Body of pancreas (tissue), 4 donors: Measurements from ENCODE around the gene RUNX3. TPM values are rescaled to one million over a fixed set of nuclear protein-coding genes. Genes with fewer than 3 reads are reported as not detected.

Source experiments
- ATAC-seq: fragments of 150-250 bp; one replicate; pipeline ENCODE4 v1.9.1; 2016
- DNase-seq, 4 donors: peaks; one replicate each; pipeline ENCODE4 v3.0.0-alpha.2; 2019
- H3K27ac ChIP-seq, 4 donors: fragments of 200-600 bp; sonication (generic); 1 replicate in 3 of 4; 2 replicates in 1 of 4; pipeline versions ENCODE4 v1.5.1 to v1.6.1; 2016 to 2019; ENCODE audit warnings: mild to moderate bottlenecking in 1 of 4, mixed read lengths in 1 of 4, moderate library complexity in 1 of 4
- H3K27me3 ChIP-seq, 2 donors: fragments of 200-600 bp; sonication (generic); one replicate each; pipeline ENCODE4 v1.6.0; 2016; ENCODE audit warnings: mild to moderate bottlenecking in 1 of 2
- H3K36me3 ChIP-seq, 2 donors: fragments of 200-600 bp; sonication (generic); replicated peaks in 1 of 2; 2 replicates each; pipeline ENCODE4 v1.5.1; 2016; ENCODE audit warnings: low read depth in 2 of 2; ENCODE audit not compliant: insufficient read depth in 1 of 2
- H3K4me1 ChIP-seq: fragments of 200-600 bp; sonication (generic); one replicate; pipeline ENCODE4 v1.6.0; 2016
- H3K4me3 ChIP-seq, 2 donors: fragments of 200-600 bp; sonication (generic); 1 replicate in 1 of 2; 2 replicates in 1 of 2; pipeline ENCODE4 v1.5.1; 2016 to 2019
- H3K9me3 ChIP-seq, 3 donors: fragments of 200-600 bp; sonication (generic); 1 replicate in 2 of 3; 2 replicates in 1 of 3; pipeline ENCODE4 v1.5.1; 2016
- CTCF ChIP-seq, 7 experiments: fragments of 450-650 bp in 4 of 7; fragments of 200-600 bp in 3 of 7; sonication (generic) in 3 of 7; IDR thresholded peaks; one replicate each; pipeline ENCODE4 v1.5.1; 2016 to 2019; ENCODE audit warnings: antibody characterized with exemption in 7 of 7
- POLR2A ChIP-seq, 3 donors: fragments of 450-650 bp; IDR thresholded peaks; one replicate each; pipeline ENCODE4 v1.6.1; 2016; ENCODE audit warnings: antibody characterized with exemption in 3 of 3, mild to moderate bottlenecking in 2 of 3
- WGBS, 2 donors: methylation state at CpG; one replicate each; pipeline ENCODE4 v1.1.5; 2017; 5-methylcytosine and 5-hydroxymethylcytosine counted together
- intact Hi-C: fragments of 100-400 bp; cut with DNase I; formaldehyde crosslinking; loops from one replicate; pipeline ENCODE4 v1.15.1; 2023
- total RNA-seq, 2 donors: library from RNA; depleted of rRNA; stranded (reverse); fragments of >200 nt; gene quantifications; one replicate each; pipeline ENCODE4 v1.1.0, GENCODE V29; 2016

RUNX3 gene
- total RNA-seq, 2 donors from 2014 or later, result 0.26 TPM; not detected in 1

GRCh38 chr1:24871306-24871901 lies 58.7 kb downstream of the RUNX3 start:
- Histone ChIP-seq H3K27me3 (peaks cover 0 to 6% of the 10 kb centered on the region in 2 donors), H3K27ac (no peak overlapping the region), H3K36me3 (no peaks in the 10 kb centered on the region), H3K4me3 (no peak overlapping the region), H3K9me3 (no peaks in the 10 kb centered on the region), H3K4me1 (no peaks in the 10 kb centered on the region)
- no peak for ATAC-seq
- intact Hi-C loops, result no loop called here
- TF ChIP-seq POLR2A (IDR thresholded peaks at IDR 0.05), result no peak
- no peak for TF ChIP-seq CTCF (IDR thresholded peaks at IDR 0.05)
- DNase-seq, result no peak
- 73 to 79% methylated on average over 11 of the region's 11 CpGs for WGBS, 2 donors

GRCh38 chr1:24870551-24871195 lies 59.4 kb downstream of the RUNX3 start:
- no peak for ATAC-seq
- no peak overlapping the region for H3K27ac ChIP-seq
- no peak for TF ChIP-seq POLR2A (IDR thresholded peaks at IDR 0.05)
- no peak for TF ChIP-seq CTCF (IDR thresholded peaks at IDR 0.05)
- peaks cover 0 to 9% of the 10 kb centered on the region in 2 donors for H3K27me3 ChIP-seq
- WGBS, 2 donors, result 45 to 56% methylated on average over 18 to 20 of the region's 20 CpGs
- intact Hi-C loops, result no loop called here
- no peak for DNase-seq
- H3K9me3 ChIP-seq, result no peaks in the 10 kb centered on the region
- H3K4me3 ChIP-seq, result no peak overlapping the region
- H3K36me3 ChIP-seq, result no peaks in the 10 kb centered on the region
- H3K4me1 ChIP-seq, result no peaks in the 10 kb centered on the region

GRCh38 chr1:24868016-24868875 lies 61.8 kb downstream of the RUNX3 start:
- no peak for TF ChIP-seq CTCF (IDR thresholded peaks at IDR 0.05)
- no peak for TF ChIP-seq POLR2A (IDR thresholded peaks at IDR 0.05)
- intact Hi-C loops, result no loop called here
- no peaks in the 10 kb centered on the region for H3K36me3 ChIP-seq
- peaks cover 0 to 9% of the 10 kb centered on the region in 2 donors for H3K27me3 ChIP-seq
- H3K27ac ChIP-seq, result no peak overlapping the region
- WGBS, 2 donors, result 62 to 65% methylated on average over 18 to 22 of the region's 22 CpGs
- no peak for ATAC-seq
- H3K4me1 ChIP-seq, result no peaks in the 10 kb centered on the region
- no peaks in the 10 kb centered on the region for H3K9me3 ChIP-seq
- DNase-seq, result no peak
- H3K4me3 ChIP-seq, result no peak overlapping the region

GRCh38 chr1:24867084-24867870 lies 62.8 kb downstream of the RUNX3 start:
- no peak for ATAC-seq
- Histone ChIP-seq H3K9me3 (no peaks in the 10 kb centered on the region), H3K4me1 (no peaks in the 10 kb centered on the region), H3K36me3 (no peaks in the 10 kb centered on the region), H3K4me3 (no peak overlapping the region), H3K27me3 (peaks cover 0 to 9% of the 10 kb centered on the region in 2 donors), H3K27ac (no peak overlapping the region)
- WGBS, 2 donors, result 68 to 72% methylated on average over 17 to 18 of the region's 18 CpGs
- intact Hi-C loops, result no loop called here
- TF ChIP-seq CTCF (IDR thresholded peaks at IDR 0.05), result no peak
- no peak for TF ChIP-seq POLR2A (IDR thresholded peaks at IDR 0.05)
- no peak for DNase-seq
